ENCODE data around the gene IL4R. TPM values are rescaled to one million over a fixed set of nuclear protein-coding genes. Genes with fewer than 3 reads are reported as not detected.

IL4R gene
- total RNA-seq, 6 experiments from 2014 or later: 20.0 to 27.0 (median 23.2) TPM

DNA sequence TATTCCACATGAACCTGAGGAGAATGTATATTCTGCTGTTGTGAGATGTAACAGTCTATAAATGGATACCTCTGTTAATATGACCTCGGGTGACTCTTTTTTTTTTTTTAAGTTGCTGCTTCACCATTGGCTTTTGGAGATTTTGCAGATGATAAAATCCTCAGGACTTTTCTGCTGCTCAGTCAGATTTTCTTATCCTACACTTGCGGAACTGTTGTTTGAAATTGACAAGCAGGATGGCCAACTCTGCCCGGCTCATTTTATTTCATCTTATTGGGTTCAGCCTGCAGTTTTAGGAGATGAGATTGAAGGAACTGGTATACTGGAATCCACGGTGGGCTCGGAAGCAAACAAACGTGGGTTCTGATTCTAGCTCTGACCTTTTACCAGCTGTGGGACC, 19.3 kb downstream of the IL4R start:
- no peaks in the 10 kb centered on the region for H3K9me3 Mint-ChIP-seq
- no peak for DNase-seq
- H3K4me1 Mint-ChIP-seq (ENCODE audit: low read depth): peaks cover 62% of the 10 kb centered on the region
- no peak overlapping the region for H3K4me3 Mint-ChIP-seq
- peak overlapping the region; percentile 23; the same call in 1 of the 2 replicates for H3K27ac Mint-ChIP-seq
- H3K27me3 Mint-ChIP-seq (ENCODE audit: insufficient read depth): peaks cover 1% of the 10 kb centered on the region; the same call in 1 of the 2 replicates
- peaks cover 45% of the 10 kb centered on the region for H3K36me3 Mint-ChIP-seq (ENCODE audit: low read depth)
- TF ChIP-seq, protein P1, sequence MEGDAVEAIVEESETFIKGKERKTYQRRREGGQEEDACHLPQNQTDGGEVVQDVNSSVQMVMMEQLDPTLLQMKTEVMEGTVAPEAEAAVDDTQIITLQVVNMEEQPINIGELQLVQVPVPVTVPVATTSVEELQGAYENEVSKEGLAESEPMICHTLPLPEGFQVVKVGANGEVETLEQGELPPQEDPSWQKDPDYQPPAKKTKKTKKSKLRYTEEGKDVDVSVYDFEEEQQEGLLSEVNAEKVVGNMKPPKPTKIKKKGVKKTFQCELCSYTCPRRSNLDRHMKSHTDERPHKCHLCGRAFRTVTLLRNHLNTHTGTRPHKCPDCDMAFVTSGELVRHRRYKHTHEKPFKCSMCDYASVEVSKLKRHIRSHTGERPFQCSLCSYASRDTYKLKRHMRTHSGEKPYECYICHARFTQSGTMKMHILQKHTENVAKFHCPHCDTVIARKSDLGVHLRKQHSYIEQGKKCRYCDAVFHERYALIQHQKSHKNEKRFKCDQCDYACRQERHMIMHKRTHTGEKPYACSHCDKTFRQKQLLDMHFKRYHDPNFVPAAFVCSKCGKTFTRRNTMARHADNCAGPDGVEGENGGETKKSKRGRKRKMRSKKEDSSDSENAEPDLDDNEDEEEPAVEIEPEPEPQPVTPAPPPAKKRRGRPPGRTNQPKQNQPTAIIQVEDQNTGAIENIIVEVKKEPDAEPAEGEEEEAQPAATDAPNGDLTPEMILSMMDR (IDR thresholded peaks at IDR 0.05): no peak

DNA sequence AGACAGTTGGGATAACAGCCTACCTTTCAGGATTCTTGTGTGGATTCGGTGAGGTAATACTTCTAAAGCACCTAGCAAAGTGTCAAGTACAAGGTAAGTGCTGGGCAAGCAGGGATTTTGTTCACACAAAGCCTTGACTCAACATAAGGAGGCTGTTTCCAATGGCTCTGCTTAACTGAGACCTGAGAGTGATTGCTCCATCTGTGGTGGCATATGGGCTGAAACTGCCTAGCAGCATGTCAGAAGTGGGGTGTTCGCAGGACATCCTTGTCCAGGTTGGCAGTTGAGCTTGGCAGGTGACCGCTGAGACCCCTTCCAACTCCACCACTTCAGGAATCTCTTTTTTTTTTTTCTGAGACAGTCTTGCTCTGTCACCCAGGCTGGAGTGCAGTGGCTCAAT, 19.8 kb downstream of the IL4R start:
- no peaks in the 10 kb centered on the region for H3K9me3 Mint-ChIP-seq
- DNase-seq: no peak
- peaks cover 62% of the 10 kb centered on the region for H3K4me1 Mint-ChIP-seq (ENCODE audit: low read depth)
- no peak overlapping the region for H3K27ac Mint-ChIP-seq
- no peak overlapping the region for H3K4me3 Mint-ChIP-seq
- TF ChIP-seq, protein P1 (IDR thresholded peaks at IDR 0.05): no peak
- H3K36me3 Mint-ChIP-seq (ENCODE audit: low read depth): peaks cover 49% of the 10 kb centered on the region
- peaks cover 1% of the 10 kb centered on the region; the same call in 1 of the 2 replicates for H3K27me3 Mint-ChIP-seq (ENCODE audit: insufficient read depth)

DNA sequence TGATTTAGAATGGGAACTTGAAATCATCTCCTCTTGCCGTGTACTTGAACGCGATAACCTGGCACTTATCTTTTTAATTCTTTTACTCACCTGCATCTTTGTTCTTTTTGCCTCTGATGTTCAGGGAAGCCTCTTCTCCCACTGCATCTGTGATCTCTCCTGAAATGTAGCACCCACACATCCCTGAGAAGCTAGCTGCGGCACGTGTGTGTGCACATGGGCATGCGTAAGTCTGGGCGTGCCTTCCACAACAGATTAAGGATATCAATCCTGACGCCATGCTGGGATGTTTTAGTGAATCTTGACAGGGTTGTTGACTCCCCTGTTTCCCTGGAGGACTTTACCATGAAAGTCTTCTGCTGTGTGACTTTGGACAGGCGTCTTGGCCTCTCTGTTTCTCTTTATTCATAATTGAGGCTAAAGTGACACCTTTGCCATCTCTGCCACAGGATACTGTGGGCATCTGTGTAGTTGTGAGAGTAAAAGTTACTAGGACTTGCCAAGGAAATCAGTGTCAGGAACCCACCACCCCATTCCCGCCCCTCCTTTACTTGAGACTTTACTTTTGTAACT, 20.5 kb downstream of the IL4R start:
- peaks cover 1% of the 10 kb centered on the region; the same call in 1 of the 2 replicates for H3K27me3 Mint-ChIP-seq (ENCODE audit: insufficient read depth)
- no peak overlapping the region for H3K4me3 Mint-ChIP-seq

DNA sequence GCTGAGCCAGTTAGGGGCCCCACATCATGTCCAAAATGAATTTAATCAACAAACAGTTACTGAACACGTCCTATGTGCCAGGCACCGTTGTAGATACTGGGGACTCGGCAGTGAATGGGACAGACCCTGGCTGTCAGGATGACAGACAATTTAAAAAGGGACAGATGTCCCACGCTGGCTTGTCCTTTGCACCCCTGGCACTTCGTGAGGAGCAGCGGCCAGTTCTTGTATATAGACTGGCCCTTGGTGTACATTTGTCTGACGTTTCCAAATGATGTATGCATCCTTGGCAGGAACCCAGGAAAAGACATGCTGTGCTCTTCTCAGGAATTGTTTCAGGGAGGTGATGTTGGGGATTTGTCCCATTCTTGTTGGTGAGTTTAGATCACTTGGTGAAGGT, 21.1 kb downstream of the IL4R start:
- DNase-seq: no peak
- peak overlapping the region; percentile 78 for H3K27ac Mint-ChIP-seq
- H3K27me3 Mint-ChIP-seq (ENCODE audit: insufficient read depth): no peaks in the 10 kb centered on the region
- H3K9me3 Mint-ChIP-seq: no peaks in the 10 kb centered on the region
- H3K4me3 Mint-ChIP-seq: peak overlapping the region; percentile 13; the same call in 1 of the 2 replicates
- peaks cover 50% of the 10 kb centered on the region for H3K4me1 Mint-ChIP-seq (ENCODE audit: low read depth)
- H3K36me3 Mint-ChIP-seq (ENCODE audit: low read depth): peaks cover 48% of the 10 kb centered on the region
- TF ChIP-seq, protein P1 (IDR thresholded peaks at IDR 0.05): no peak

More for the DNA sequence above, 20.5 kb downstream of the IL4R start:
- Mint-ChIP-seq H3K9me3 (no peaks in the 10 kb centered on the region), H3K4me1 (ENCODE audit: low read depth) (peaks cover 56% of the 10 kb centered on the region), H3K27ac (peak overlapping the region; percentile 61), H3K36me3 (ENCODE audit: low read depth) (peaks cover 44% of the 10 kb centered on the region)
- no peak for DNase-seq
- TF ChIP-seq, protein P1 (IDR thresholded peaks at IDR 0.05): no peak

DNA sequence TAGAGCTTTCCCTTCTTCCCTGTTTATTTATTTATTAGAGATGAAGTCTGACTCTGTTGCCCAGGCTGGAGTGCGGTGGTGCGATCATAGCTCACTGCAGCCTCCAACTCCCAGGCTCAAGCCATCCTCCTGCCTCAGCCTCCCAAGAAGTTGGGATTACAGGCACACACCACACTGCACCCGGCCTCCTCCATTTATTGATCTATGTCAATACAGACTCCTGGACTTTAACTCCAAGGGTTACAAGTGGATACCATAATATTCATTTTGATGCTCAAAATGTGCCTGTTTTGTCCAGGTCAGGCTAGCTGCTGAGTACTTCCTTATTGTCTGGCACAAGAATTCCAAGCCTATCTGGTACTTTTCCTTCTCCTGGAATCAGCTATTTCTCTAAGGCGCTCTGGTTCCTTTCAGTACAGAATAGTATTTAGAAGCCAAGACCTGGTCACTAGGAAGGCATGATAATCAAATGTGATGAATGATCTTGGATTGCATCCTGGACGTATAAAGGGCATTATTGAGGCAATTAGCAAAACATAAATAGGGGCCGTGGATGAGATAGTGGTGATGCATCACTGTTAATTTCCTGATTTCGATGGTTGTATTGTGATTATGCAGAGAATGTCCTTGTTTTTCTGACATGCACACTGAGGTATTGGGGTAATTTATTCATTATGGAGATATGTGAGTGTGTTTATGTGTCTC, 21.7 kb downstream of the IL4R start:
- TF ChIP-seq, protein P1 (IDR thresholded peaks at IDR 0.05): no peak
- Mint-ChIP-seq H3K9me3 (no peaks in the 10 kb centered on the region), H3K4me3 (peak overlapping the region; percentile 13), H3K27me3 (ENCODE audit: insufficient read depth) (no peaks in the 10 kb centered on the region; the same call in 1 of the 2 replicates), H3K27ac (peak overlapping the region; percentile 78), H3K4me1 (ENCODE audit: low read depth) (peaks cover 43% of the 10 kb centered on the region), H3K36me3 (ENCODE audit: low read depth) (peaks cover 45% of the 10 kb centered on the region)
- peak; percentile 84 for DNase-seq

Data from HFFc6 (cell line).